Measurements from ENCODE around the gene GALK2. TPM values are rescaled to one million over a fixed set of nuclear protein-coding genes. Genes with fewer than 3 reads are reported as not detected.
"Not testable (repeated sequence)": the region's sequence is repeated elsewhere in the genome, so short reads cannot be mapped to it uniquely, and the experiment has no call there.

The GALK2 gene
- total RNA-seq, 1 donor from 2014 or later = 73.5 TPM

DNA sequence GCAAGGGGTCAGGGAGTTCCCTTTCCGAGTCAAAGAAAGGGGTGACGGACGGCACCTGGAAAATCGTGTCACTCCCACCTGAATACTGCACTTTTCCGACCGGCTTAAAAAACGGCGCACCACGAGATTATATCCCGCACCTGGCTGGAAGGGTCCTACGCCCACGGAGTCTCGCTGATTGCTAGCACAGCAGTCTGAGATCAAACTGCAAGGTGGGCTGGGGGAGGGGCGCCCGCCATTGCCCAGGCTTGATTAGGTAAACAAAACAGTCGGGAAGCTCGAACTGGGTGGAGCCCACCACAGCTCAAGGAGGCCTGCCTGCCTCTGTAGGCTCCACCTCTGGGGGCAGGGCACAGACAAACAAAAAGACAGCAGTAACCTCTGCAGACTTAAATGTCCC lies 184.4 kb downstream of the GALK2 start:
- not testable (repeated sequence) for DNase-seq

DNA sequence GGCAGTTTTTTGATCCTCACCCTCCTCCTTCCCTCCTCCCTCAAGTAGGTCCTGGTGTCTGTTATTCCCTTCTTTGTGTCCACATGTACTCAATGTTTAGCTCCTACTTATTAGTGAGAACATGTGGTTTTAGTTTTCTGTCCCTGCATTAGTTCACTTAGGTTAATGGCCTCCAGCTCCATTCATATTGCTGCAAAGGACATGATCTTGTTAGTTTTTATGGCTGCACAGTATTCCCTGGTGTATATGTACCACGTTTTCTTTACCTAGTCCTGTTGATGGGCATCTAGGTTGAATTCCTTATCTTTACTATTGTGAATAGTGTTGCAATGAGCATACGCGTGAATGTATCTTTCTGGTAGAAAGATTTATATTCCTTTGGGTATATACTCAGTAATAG lies 191.3 kb downstream of the GALK2 start:
- DNase-seq = no peak

DNA sequence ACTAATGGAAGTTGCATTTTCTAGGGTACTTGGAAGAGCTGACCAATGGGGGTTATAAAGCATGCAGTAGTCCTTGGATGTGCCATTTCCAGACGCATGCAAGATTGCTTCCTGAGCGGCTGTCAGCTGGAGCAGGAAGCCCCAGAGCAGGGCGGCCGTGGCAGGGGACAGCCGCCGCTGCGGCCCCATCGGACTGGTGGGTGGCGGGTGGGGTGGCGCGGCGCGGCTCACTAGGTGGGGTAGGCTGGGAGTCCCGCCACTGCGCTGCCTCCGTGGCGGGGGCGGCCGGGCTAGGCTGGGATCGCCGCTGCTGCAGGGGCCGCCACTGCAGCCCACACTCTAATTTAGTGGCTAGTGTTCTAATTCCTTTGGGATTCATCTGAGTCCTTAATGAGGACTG lies 196.4 kb downstream of the GALK2 start:
- no peak for DNase-seq

DNA sequence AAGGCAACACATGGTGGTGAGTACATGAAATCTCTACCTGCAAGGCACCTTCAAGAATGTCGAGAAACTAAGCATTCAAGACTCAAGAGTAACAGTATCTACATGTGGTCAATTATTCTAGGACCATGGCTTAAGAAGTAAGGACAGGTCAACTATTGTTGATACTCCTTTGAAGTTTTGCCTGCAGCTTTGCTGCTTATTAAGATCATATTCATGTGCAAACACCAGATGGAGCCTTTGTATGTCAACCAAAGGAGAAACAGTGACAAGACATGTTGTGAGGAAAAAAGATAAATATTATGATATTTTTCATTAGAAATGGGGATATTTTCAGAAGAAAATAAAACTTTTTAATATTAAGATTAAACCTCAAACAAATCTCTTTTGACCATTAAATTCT lies 200.7 kb downstream of the GALK2 start:
- peak; percentile 1 for DNase-seq

DNA sequence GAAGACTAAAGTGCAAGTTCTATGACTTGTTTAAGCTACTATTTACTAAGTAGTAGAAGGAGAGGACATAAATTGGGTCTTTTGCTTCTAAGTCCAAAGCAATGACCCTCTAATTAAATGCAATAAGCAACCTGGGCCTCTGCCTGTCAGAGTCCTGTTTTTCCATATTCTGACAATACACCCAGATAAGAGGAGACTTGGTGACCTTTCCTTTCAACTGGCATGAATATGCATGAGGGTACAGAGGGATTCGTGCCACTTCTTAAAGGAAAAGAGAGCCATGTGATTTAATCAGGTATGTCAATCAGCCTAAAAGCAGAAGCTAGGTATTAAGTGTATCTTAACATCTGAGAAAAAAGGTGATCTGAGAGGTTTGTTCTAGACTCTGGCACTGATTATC lies 202.3 kb downstream of the GALK2 start:
- no peak for DNase-seq

DNA sequence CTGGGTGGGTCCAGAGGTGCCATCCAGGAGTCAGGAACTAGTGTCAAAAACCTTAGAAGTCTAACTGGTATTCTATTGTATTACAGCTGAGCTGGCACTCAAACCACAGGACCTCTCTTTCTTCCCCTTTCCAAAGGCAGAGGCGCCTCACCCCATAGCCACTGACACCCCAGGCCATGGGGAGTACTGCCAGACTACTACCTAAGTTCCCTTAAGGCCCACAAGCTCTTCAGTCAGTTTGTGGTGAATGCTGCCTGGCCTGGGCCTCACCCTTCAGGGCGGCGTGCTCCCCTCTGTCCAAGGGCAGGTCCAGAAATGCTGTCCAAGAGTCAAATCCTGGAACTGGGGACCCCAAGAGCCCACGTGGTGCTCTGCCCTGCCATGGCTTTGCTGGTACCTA lies 209.9 kb downstream of the GALK2 start:
- DNase-seq = no peak

DNA sequence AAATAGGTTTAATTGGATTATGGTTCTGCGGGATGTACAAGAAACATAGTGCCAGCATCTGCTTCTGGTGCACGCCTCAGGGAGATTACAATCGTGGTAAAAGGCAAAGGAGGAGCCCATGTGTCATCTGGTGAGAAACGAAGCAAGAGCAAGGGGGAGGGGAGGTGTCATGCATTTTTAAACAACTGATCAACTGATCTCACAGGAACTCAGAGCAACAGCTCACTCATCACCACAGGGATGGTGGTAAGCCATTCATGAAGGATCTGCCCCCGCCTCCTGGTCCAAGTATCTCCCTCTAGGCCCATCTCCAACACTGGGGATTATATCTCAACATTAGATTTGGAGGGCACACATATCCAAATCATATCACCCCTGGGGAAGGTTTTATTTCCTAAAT lies 210.9 kb downstream of the GALK2 start:
- DNase-seq = no peak

Other genes starting within 250 kb of the GALK2 start
- 0.17 and 0.23 TPM in 2 replicates for gene SHC4, start 206.3 kb upstream of the GALK2 start, total RNA-seq
- 32.7 and 36.1 TPM in 2 replicates for gene SECISBP2L, start 123.8 kb upstream of the GALK2 start, total RNA-seq
- gene COPS2, start 14.6 kb upstream of the GALK2 start, total RNA-seq = 58.0 and 102 TPM in 2 replicates

Data from dermis blood vessel endothelial cell (primary cell).